Keratinocyte (primary cell): ENCODE measurements around the gene CNOT3. TPM values are rescaled to one million over a fixed set of nuclear protein-coding genes. Genes with fewer than 3 reads are reported as not detected.

ENCODE experiments used
- DNase-seq: peaks from one replicate; pipeline ENCODE4 v3.0.0-alpha.2; 2011; ENCODE audit warnings: low read depth, missing footprints, low spot score
- FAIRE-seq: peaks from 2 replicates; lab custom pipeline; 2011; peaks lifted over from hg19 to GRCh38; lab: Jason Lieb, UNC
- H2AFZ ChIP-seq: 2 replicates; pipeline ENCODE4 v1.6.0; 2012; ENCODE audit warnings: low read length, control low read depth, inconsistent platforms; ENCODE audit not compliant: control insufficient read depth
- H3K27ac ChIP-seq: 2 replicates; pipeline ENCODE4 v1.5.1; 2011; ENCODE audit warnings: low read length; ENCODE audit not compliant: control insufficient read depth, insufficient read depth
- H3K27me3 ChIP-seq: 3 replicates; pipeline ENCODE4 v1.6.0; 2011; ENCODE audit warnings: low read length; ENCODE audit not compliant: control insufficient read depth, insufficient read depth; ENCODE audit errors: extremely low read depth
- H3K36me3 ChIP-seq, 2 experiments: 2 replicates in 1 of 2; 3 replicates in 1 of 2; pipeline ENCODE4 v1.5.1; 2011; ENCODE audit warnings: low read length in 2 of 2, mild to moderate bottlenecking in 1 of 2; ENCODE audit not compliant: control insufficient read depth in 2 of 2, insufficient read depth in 2 of 2; ENCODE audit errors: extremely low read depth in 1 of 2
- H3K4me1 ChIP-seq: 3 replicates; pipeline ENCODE4 v1.5.1; 2011; ENCODE audit warnings: low read length; ENCODE audit not compliant: control insufficient read depth, insufficient read depth; ENCODE audit errors: extremely low read depth
- H3K4me2 ChIP-seq: 3 replicates; pipeline ENCODE4 v1.6.0; 2011; ENCODE audit warnings: low read depth, low read length; ENCODE audit not compliant: control insufficient read depth, insufficient read depth; ENCODE audit errors: extremely low read depth
- H3K4me3 ChIP-seq, 3 experiments: fragments of 200-600 bp in 1 of 3; sonication (generic) in 1 of 3; 2 replicates in 2 of 3; 3 replicates in 1 of 3; pipeline ENCODE4 v1.5.1; 2011 to 2016; ENCODE audit warnings: low read length in 3 of 3, mild to moderate bottlenecking in 3 of 3, control low read depth in 2 of 3, inconsistent platforms in 1 of 3, low read depth in 1 of 3, mixed read lengths in 1 of 3, mixed run types in 1 of 3, moderate library complexity in 1 of 3; ENCODE audit not compliant: control insufficient read depth in 2 of 3, insufficient read depth in 2 of 3; ENCODE audit errors: extremely low read depth in 1 of 3
- H3K79me2 ChIP-seq: 2 replicates; pipeline ENCODE4 v1.6.0; 2012; ENCODE audit warnings: low read length; ENCODE audit not compliant: control insufficient read depth, insufficient read depth
- H3K9ac ChIP-seq: 3 replicates; pipeline ENCODE4 v1.6.0; 2011; ENCODE audit warnings: low read length; ENCODE audit not compliant: control insufficient read depth, insufficient read depth; ENCODE audit errors: extremely low read depth
- H3K9me1 ChIP-seq: 3 replicates; pipeline ENCODE4 v1.6.0; 2011; ENCODE audit warnings: low read length; ENCODE audit not compliant: control insufficient read depth, insufficient read depth; ENCODE audit errors: extremely low read depth
- H3K9me3 ChIP-seq: 2 replicates; pipeline ENCODE4 v1.5.1; 2012; ENCODE audit warnings: low read depth, low read length; ENCODE audit not compliant: control insufficient read depth
- H4K20me1 ChIP-seq: 3 replicates; pipeline ENCODE4 v1.6.0; 2011; ENCODE audit warnings: low read length; ENCODE audit not compliant: control insufficient read depth, insufficient read depth; ENCODE audit errors: extremely low read depth
- EZH2 ChIP-seq: IDR thresholded peaks from one replicate; pipeline ENCODE4 v1.6.1; 2012; ENCODE audit warnings: inconsistent platforms, mild to moderate bottlenecking, low read length, moderate library complexity
- dilution Hi-C: fragments of 300-500 bp; cut with MboI; formaldehyde crosslinking; loops from one replicate; pipeline ENCODE4 v1.7.0; 2020; ENCODE audit warnings: low sequenced_read_pairs; ENCODE audit not compliant: extremely low pct_ligation_motif_present
- polyA plus RNA-seq, 5 experiments: library from polyadenylated mRNA; depleted of rRNA in 3 of 5; stranded (reverse) in 3 of 5; stranded (forward) in 1 of 5; unstranded in 1 of 5; fragments of >200 nt; gene quantifications; 1 replicate in 1 of 5; 2 replicates in 3 of 5; 3 replicates in 1 of 5; pipeline versions ENCODE4 v1.2.1 to v1.2.3, GENCODE V29; 2011 to 2012; ENCODE audit warnings: missing spikeins in 2 of 5, low read depth in 1 of 5, low replicate concordance in 1 of 5
- TF ChIP-seq, protein P1 (sequence below), 3 experiments: IDR thresholded peaks in 1 of 3; conservative IDR thresholded peaks in 1 of 3; optimal IDR thresholded peaks in 1 of 3; 2 replicates in 2 of 3; 3 replicates in 1 of 3; pipeline versions ENCODE3 to v1.5.1; 2011; ENCODE audit warnings: low read length in 3 of 3, mild to moderate bottlenecking in 3 of 3, moderate library complexity in 2 of 3, control low read depth in 1 of 3, inconsistent platforms in 1 of 3; ENCODE audit not compliant: insufficient read depth in 2 of 3; ENCODE audit errors: extremely low read depth in 1 of 3

CNOT3 gene
- polyA plus RNA-seq, 1 donor (not counting 4 experiments of a cell fraction or from before 2014, with no cell fraction given) = 8.6 TPM

DNA sequence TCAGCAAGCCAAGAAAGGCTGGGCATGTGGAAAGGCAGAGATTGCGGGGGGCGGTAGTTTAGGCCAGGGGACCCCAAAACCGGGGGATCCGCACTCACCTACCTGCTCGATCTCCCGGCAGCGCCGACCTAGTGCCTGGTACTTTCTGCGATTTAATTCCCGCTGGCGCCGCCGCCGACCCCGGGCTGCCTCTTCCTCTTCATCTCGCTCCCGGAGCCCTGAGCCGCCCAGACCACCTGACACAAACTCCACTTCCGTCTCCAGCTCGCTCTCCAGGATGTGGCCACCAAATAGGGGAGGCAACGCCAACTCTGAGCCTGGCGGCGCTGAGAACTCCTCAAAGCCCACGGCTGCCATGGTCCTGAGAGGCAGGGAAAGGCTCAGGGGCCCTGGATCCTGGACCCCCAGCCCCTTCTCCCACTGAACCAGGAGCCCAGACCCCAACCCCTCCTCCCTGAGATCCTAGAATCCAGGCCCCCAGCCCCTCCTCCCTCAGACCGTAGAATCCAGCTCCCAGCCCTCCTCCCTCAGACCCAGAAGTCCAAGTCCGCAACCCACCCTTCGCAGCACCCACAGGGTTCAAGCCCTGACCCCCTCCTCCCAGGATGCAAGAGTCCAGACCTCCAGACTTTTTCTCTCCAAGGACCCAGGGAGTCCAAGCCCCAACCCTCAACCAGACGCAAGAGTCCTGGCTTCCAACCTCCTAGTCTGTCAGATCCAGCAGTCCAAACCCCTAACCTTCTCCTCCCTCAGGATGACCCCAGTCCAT lies 23.0 kb upstream of the CNOT3 start:
- no peak for TF ChIP-seq EZH2
- TF ChIP-seq, protein P1, sequence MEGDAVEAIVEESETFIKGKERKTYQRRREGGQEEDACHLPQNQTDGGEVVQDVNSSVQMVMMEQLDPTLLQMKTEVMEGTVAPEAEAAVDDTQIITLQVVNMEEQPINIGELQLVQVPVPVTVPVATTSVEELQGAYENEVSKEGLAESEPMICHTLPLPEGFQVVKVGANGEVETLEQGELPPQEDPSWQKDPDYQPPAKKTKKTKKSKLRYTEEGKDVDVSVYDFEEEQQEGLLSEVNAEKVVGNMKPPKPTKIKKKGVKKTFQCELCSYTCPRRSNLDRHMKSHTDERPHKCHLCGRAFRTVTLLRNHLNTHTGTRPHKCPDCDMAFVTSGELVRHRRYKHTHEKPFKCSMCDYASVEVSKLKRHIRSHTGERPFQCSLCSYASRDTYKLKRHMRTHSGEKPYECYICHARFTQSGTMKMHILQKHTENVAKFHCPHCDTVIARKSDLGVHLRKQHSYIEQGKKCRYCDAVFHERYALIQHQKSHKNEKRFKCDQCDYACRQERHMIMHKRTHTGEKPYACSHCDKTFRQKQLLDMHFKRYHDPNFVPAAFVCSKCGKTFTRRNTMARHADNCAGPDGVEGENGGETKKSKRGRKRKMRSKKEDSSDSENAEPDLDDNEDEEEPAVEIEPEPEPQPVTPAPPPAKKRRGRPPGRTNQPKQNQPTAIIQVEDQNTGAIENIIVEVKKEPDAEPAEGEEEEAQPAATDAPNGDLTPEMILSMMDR (optimal IDR thresholded peaks at IDR 0.05 in 1 of 3, IDR thresholded peaks at IDR 0.05 in 1 of 3, conservative IDR thresholded peaks at IDR 0.05 in 1 of 3; ENCODE audit: extremely low read depth in 1 of 3, insufficient read depth in 2 of 3, low read length in 3 of 3) = no peak
- Histone ChIP-seq H3K36me3 (peaks cover 5 to 13% of the 10 kb centered on the region in 2 experiments), H3K27ac (peak overlapping the region; percentile 96), H3K79me2 (peaks cover 27% of the 10 kb centered on the region), H3K9me3 (no peaks in the 10 kb centered on the region), H3K4me1 (peaks cover 12% of the 10 kb centered on the region), H3K4me2 (peak overlapping the region; percentile 81), H3K27me3 (no peaks in the 10 kb centered on the region), H2AFZ (no peak overlapping the region), H3K9ac (peak overlapping the region; percentile 95), H3K9me1 (no peaks in the 10 kb centered on the region), H3K4me3 (peak overlapping the region; percentile 50 to 90 (median 89)), H4K20me1 (no peaks in the 10 kb centered on the region)
- dilution Hi-C loops = no loop called here
- DNase-seq = no peak
- peak; percentile 9 for FAIRE-seq

DNA sequence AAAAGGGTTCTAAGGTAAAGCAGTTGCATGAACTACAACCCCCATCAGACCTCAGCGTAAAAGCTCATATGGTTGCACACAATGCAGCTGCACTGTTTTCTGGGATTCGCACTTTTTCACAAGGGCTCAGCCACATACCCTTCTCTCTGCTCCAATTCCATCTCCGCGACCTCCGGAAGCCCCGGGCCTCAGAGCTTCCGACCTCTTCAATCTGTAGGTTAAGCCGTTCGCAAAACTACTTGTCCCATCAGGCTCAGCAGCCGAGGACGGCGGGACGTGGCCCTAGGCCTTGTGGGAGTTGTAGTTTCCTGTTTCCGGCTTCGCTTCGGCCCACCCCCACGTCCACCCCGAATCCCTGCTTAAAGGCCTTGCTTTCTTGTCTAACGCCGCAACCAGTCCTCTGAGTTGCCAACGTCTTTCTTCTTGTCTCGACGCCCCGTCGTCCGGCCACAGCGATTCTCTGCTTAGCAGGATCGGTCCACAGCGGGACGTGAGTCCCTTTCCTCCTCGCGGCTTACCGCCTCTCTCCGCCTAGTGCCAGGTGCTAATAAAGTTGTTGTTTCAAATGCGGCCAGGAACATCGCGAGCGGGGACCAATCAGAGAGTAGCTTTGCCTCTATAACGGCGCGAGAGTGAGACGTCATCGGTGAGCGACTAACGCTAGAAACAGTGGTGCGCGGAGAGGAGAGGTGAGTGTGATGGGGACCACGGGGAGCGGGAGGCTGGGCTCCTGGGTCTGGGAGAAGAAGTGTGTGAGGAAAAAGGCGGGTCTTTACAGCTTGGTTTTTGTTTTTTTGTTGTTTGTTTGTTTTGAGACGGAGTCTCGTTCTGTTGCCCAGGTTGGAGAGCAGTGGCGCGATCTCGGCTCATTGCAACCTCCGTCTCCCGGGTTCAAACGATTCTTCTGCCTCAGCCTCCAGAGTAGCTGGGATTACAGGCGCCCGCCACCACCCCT lies 22.2 kb upstream of the CNOT3 start, which contains the start of the genes PRPF31 and TFPT:
PRPF31 (plus strand) TSS at position 646 of the 955 bp plus-strand sequence. CDS start 2,525 bp downstream, outside the sequence.
TFPT (minus strand) TSS at position 549 of the 955 bp plus-strand sequence; CDS start at position 161, 388 bp downstream.
- peaks cover 27% of the 10 kb centered on the region for H3K79me2 ChIP-seq
- peak within 1 kb of the TSS; percentile 96 for H3K27ac ChIP-seq
- H3K4me3 ChIP-seq = peak within 1 kb of the TSS; percentile 50 to 90 (median 89)
- H3K9ac ChIP-seq = peak within 1 kb of the TSS; percentile 95
- no peaks in the 10 kb centered on the region for H3K27me3 ChIP-seq
- H4K20me1 ChIP-seq = no peaks in the 10 kb centered on the region
- DNase-seq (peak; percentile 73), FAIRE-seq (peak; percentile 85)
- TF ChIP-seq EZH2 = no peak
- H3K36me3 ChIP-seq = peaks cover 5 to 9% of the 10 kb centered on the region in 2 experiments
- H3K9me1 ChIP-seq = no peaks in the 10 kb centered on the region
- dilution Hi-C loops = no loop called here
- H3K9me3 ChIP-seq = no peaks in the 10 kb centered on the region
- H2AFZ ChIP-seq = peak within 1 kb of the TSS; percentile 99
- H3K4me1 ChIP-seq = peaks cover 12% of the 10 kb centered on the region
- H3K4me2 ChIP-seq = peak within 1 kb of the TSS; percentile 81
